ENCODE results near the gene FBXL7.

- TF ChIP-seq CTCF (IDR thresholded peaks at IDR 0.05; ENCODE audit: low read depth, low read length, missing input control): no peak
- TF ChIP-seq YY1 (IDR thresholded peaks at IDR 0.05): no peak
- TF ChIP-seq FOXA1 (IDR thresholded peaks at IDR 0.05): no peak
- TF ChIP-seq ZBTB33 (IDR thresholded peaks at IDR 0.05): no peak
- no peak for TF ChIP-seq EGR1 (IDR thresholded peaks at IDR 0.05; ENCODE audit: low read depth in 2 of 2)
- TF ChIP-seq TAF1 (conservative IDR thresholded peaks at IDR 0.05): no peak
Measured at GRCh38 chr5:15577132-15577531, 77.2 kb downstream of the FBXL7 start.

Measured in liver (tissue), 3 donors.